Measurements from ENCODE around the gene DGAT2. TPM values are rescaled to one million over a fixed set of nuclear protein-coding genes. Genes with fewer than 3 reads are reported as not detected.

The DGAT2 gene
- total RNA-seq, 1 donor from 2014 or later: 6.2 TPM

GRCh38 chr11:75823415-75823814 lies 54.8 kb downstream of the DGAT2 start:
- ATAC-seq (no peak), DNase-seq (no peak)
- intact Hi-C loops (cut with DNase I): no loop called here
- Histone ChIP-seq H3K27ac (peak overlapping the region; percentile 49), H3K27me3 (no peaks in the 10 kb centered on the region), H3K4me3 (no peak overlapping the region), H3K9me3 (no peaks in the 10 kb centered on the region), H3K4me1 (peaks cover 72% of the 10 kb centered on the region), H3K36me3 (no peaks in the 10 kb centered on the region)
- TF ChIP-seq, protein P1, sequence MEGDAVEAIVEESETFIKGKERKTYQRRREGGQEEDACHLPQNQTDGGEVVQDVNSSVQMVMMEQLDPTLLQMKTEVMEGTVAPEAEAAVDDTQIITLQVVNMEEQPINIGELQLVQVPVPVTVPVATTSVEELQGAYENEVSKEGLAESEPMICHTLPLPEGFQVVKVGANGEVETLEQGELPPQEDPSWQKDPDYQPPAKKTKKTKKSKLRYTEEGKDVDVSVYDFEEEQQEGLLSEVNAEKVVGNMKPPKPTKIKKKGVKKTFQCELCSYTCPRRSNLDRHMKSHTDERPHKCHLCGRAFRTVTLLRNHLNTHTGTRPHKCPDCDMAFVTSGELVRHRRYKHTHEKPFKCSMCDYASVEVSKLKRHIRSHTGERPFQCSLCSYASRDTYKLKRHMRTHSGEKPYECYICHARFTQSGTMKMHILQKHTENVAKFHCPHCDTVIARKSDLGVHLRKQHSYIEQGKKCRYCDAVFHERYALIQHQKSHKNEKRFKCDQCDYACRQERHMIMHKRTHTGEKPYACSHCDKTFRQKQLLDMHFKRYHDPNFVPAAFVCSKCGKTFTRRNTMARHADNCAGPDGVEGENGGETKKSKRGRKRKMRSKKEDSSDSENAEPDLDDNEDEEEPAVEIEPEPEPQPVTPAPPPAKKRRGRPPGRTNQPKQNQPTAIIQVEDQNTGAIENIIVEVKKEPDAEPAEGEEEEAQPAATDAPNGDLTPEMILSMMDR (IDR thresholded peaks at IDR 0.05): no peak

- TF ChIP-seq, protein P1 (IDR thresholded peaks at IDR 0.05): no peak
- Histone ChIP-seq H3K27ac (peak overlapping the region; percentile 49), H3K36me3 (no peaks in the 10 kb centered on the region), H3K27me3 (no peaks in the 10 kb centered on the region), H3K4me3 (no peak overlapping the region), H3K4me1 (peaks cover 70% of the 10 kb centered on the region), H3K9me3 (no peaks in the 10 kb centered on the region)
- ATAC-seq (no peak), DNase-seq (no peak)
- intact Hi-C loops (cut with DNase I): no loop called here
Observed at GRCh38 chr11:75823946-75824345, 55.4 kb downstream of the DGAT2 start.

DNA sequence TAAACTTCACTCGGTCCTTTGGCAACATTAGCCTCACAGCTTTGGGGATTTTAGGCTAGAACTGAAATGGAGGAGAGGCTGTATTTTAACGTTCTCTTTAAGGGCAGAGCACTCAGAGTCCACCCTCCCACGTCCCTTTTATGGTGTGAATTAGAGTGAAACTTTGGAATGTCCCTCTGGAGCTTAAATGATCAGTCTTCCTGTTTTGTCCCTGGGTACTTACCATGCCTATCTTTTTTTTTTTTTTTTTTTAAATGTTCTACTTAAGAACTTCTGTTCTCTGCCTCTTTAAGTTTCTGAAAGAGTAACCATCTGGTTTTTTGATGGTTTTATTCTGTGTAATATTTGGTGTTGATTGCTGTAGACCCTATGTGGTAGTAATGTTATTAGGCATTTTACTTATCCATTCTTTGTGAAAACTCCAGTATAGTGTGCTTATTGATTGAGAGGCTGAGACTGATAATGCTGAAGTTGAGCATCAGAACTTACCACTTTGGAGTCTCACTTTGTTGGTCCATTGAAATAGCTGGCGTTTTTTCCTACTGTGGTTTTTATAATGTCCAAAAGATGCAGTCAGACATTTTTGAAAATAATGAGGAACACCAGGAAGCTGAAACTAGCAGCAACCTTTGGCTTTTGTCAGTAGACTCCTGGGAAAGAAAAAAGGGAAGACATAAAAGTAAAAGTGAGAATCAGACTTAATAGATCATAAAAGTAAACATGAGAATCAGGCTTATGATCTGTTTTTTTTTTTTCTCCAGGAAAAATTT lies 58.1 kb downstream of the DGAT2 start:
- Histone ChIP-seq H3K27ac (peak overlapping the region; percentile 70), H3K9me3 (no peaks in the 10 kb centered on the region), H3K4me1 (peaks cover 58% of the 10 kb centered on the region), H3K36me3 (no peaks in the 10 kb centered on the region), H3K27me3 (no peaks in the 10 kb centered on the region), H3K4me3 (peak overlapping the region; percentile 11)
- intact Hi-C loops (cut with DNase I): no loop called here
- no peak for DNase-seq
- ATAC-seq: peak; percentile 78
- TF ChIP-seq, protein P1 (IDR thresholded peaks at IDR 0.05): no peak

DNA sequence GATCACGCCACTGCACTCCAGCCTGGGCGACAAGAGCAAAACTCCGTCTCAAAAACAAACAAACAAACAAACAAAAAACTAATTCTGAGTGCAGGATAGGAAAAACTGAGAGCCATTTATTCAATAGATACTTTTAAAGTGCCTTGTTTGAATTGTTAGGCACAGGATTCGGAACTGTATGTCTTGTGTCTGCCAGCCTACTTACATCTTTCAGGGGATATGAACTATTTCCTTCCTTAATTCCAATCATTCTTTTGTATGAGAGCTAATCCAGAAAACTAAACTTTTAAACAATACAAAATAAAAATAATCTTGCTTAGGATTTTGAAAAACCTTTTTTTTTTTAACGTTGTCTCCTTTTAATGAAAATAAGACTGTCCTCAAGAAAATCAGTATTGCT lies 59.0 kb downstream of the DGAT2 start:
- Histone ChIP-seq H3K27me3 (no peaks in the 10 kb centered on the region), H3K4me3 (no peak overlapping the region), H3K27ac (peak overlapping the region; percentile 70), H3K36me3 (no peaks in the 10 kb centered on the region), H3K9me3 (no peaks in the 10 kb centered on the region), H3K4me1 (peaks cover 57% of the 10 kb centered on the region)
- intact Hi-C loops (cut with DNase I): no loop called here
- DNase-seq (no peak), ATAC-seq (no peak)
- TF ChIP-seq, protein P1 (IDR thresholded peaks at IDR 0.05): no peak

GRCh38 chr11:75831915-75832502 lies 63.4 kb downstream of the DGAT2 start:
- H3K36me3 ChIP-seq: no peaks in the 10 kb centered on the region
- TF ChIP-seq, protein P1 (IDR thresholded peaks at IDR 0.05): no peak

More at GRCh38 chr11:75831915-75832502, 63.4 kb downstream of the DGAT2 start:
- no peaks in the 10 kb centered on the region for H3K27me3 ChIP-seq
- no peak overlapping the region for H3K4me3 ChIP-seq
- no peaks in the 10 kb centered on the region for H3K9me3 ChIP-seq
- DNase-seq (no peak), ATAC-seq (no peak)
- H3K27ac ChIP-seq: no peak overlapping the region
- peaks cover 20% of the 10 kb centered on the region for H3K4me1 ChIP-seq
- intact Hi-C loops (cut with DNase I): no loop called here

Data from upper lobe of right lung (tissue), 1 donor.